HepG2 (cell line): ENCODE measurements around the gene POMT1. TPM values are rescaled to one million over a fixed set of nuclear protein-coding genes. Genes with fewer than 3 reads are reported as not detected.

ENCODE experiments used
- ATAC-seq: fragments of 200-7000 bp; cut with Tn5 transposase; 3 replicates; pipeline ENCODE4 v1.9.1; 2020; ENCODE audit warnings: mild to moderate bottlenecking, moderate library complexity
- BruUV-seq: library from RNA; stranded (reverse); fragments of 400-500 nt; replicated peaks from 2 replicates; lab custom pipeline; 2021; lab: Mats Ljungman, UMichigan
- CTCF ChIA-PET: fragments of 300-600 bp; formaldehyde crosslinking; extraction: SDS; loops from one replicate; lab custom pipeline; 2021; ENCODE audit warnings: low total read pairs, inconsistent platforms, low intra/inter-chr PET ratio; lab: Yijun Ruan, JAX
- POLR2A ChIA-PET: fragments of 350-600 bp; sonication (Branson Sonifier 250); formaldehyde crosslinking; loops from one replicate; lab custom pipeline; 2020; ENCODE audit warnings: antibody characterized with exemption, inconsistent platforms; lab: Yijun Ruan, JAX
- DNase-seq: peaks from one replicate; pipeline ENCODE4 v3.0.0-alpha.2; 2015; ENCODE audit warnings: low spot score
- FAIRE-seq: peaks from 3 replicates; lab custom pipeline; 2011; peaks lifted over from hg19 to GRCh38; lab: Jason Lieb, UNC
- H2AFZ ChIP-seq: one replicate; pipeline ENCODE4 v1.6.1; 2011; ENCODE audit warnings: low read length, inconsistent platforms
- H3K27ac ChIP-seq: fragments of 300-600 bp; 3 replicates; pipeline ENCODE4 v1.8.0; 2011; ENCODE audit warnings: mixed run types, mild to moderate bottlenecking, mixed read lengths, low read length, inconsistent platforms; ENCODE audit not compliant: insufficient read depth; ENCODE audit errors: extremely low read length
- H3K27me3 ChIP-seq, 2 experiments: fragments of 200-600 bp in 1 of 2; 2 replicates in 1 of 2; 3 replicates in 1 of 2; pipeline versions ENCODE4 v1.6.0 to v1.8.0; 2011; ENCODE audit warnings: low read length in 2 of 2, mild to moderate bottlenecking in 2 of 2, moderate library complexity in 2 of 2, inconsistent platforms in 1 of 2; ENCODE audit not compliant: insufficient read depth in 2 of 2, control insufficient read depth in 1 of 2
- H3K36me3 ChIP-seq, 2 experiments: fragments of 200-600 bp in 1 of 2; replicated peaks in 1 of 2; 2 replicates in 1 of 2; 3 replicates in 1 of 2; pipeline versions ENCODE4 v1.5.1 to v1.8.0; 2011; ENCODE audit warnings: low read length in 2 of 2, inconsistent platforms in 1 of 2; ENCODE audit not compliant: insufficient read depth in 2 of 2, control insufficient read depth in 1 of 2
- H3K4me1 ChIP-seq: 2 replicates; pipeline ENCODE4 v1.5.1; 2012; ENCODE audit warnings: low read length, inconsistent platforms; ENCODE audit not compliant: insufficient read depth
- H3K4me2 ChIP-seq: 2 replicates; pipeline ENCODE4 v1.6.0; 2011; ENCODE audit warnings: low read depth, low read length, inconsistent platforms
- H3K4me3 ChIP-seq, 3 experiments: fragments of 200-600 bp in 1 of 3; sonication (generic), shearing (Covaris generic) in 1 of 3; replicated peaks in 1 of 3; 2 replicates each; pipeline ENCODE4 v1.5.1; 2011 to 2016; ENCODE audit warnings: low read length in 3 of 3, inconsistent platforms in 2 of 3, low read depth in 2 of 3, mild to moderate bottlenecking in 2 of 3, control low read depth in 1 of 3, mixed read lengths in 1 of 3; ENCODE audit not compliant: insufficient read depth in 1 of 3
- H3K79me2 ChIP-seq: one replicate; pipeline ENCODE4 v1.6.1; 2011; ENCODE audit warnings: low read length, inconsistent platforms; ENCODE audit not compliant: insufficient read depth
- H3K9ac ChIP-seq: 2 replicates; pipeline ENCODE4 v1.6.0; 2011; ENCODE audit warnings: mild to moderate bottlenecking, low read depth, low read length, inconsistent platforms; ENCODE audit not compliant: insufficient read depth
- H3K9me3 ChIP-seq: 2 replicates; pipeline ENCODE4 v1.5.1; 2012; ENCODE audit warnings: mild to moderate bottlenecking, low read length
- H4K20me1 ChIP-seq: 2 replicates; pipeline ENCODE4 v1.6.0; 2011; ENCODE audit warnings: inconsistent platforms, mild to moderate bottlenecking, low read length, moderate library complexity; ENCODE audit not compliant: insufficient read depth
- AGO2 ChIP-seq: fragments of 200-400 bp; formaldehyde crosslinking; optimal IDR thresholded peaks from 2 replicates; pipeline ENCODE3; 2017; ENCODE audit warnings: mild to moderate bottlenecking, low read depth, low read length, moderate library complexity
- AKAP8 ChIP-seq: sonication (generic); formaldehyde crosslinking; IDR thresholded peaks from 2 replicates; pipeline ENCODE4 v1.5.1; 2020; ENCODE audit warnings: mild to moderate bottlenecking, missing genetic modification reagents
- NCOA5 ChIP-seq: sonication (generic); formaldehyde crosslinking; IDR thresholded peaks from 2 replicates; pipeline ENCODE4 v1.4.0; 2020; ENCODE audit warnings: missing genetic modification reagents
- SKI ChIP-seq: fragments of 450-650 bp; IDR thresholded peaks from one replicate; pipeline ENCODE4 v1.6.1; 2018; ENCODE audit warnings: mild to moderate bottlenecking; ENCODE audit not compliant: partially characterized antibody
- YY1 ChIP-seq: IDR thresholded peaks from 2 replicates; pipeline ENCODE4 v1.6.1; 2011; ENCODE audit warnings: low read length, low read depth, moderate library complexity, mild to moderate bottlenecking; ENCODE audit not compliant: insufficient read depth, insufficient replicate concordance
- ZNF468 ChIP-seq: sonication (generic); formaldehyde crosslinking; IDR thresholded peaks from 2 replicates; pipeline ENCODE4 v1.8.0; 2022; ENCODE audit warnings: mild to moderate bottlenecking, moderate library complexity, missing genetic modification reagents
- ZNF781 ChIP-seq: sonication (generic); formaldehyde crosslinking; IDR thresholded peaks from 2 replicates; pipeline ENCODE4 v1.5.1; 2020; ENCODE audit warnings: borderline replicate concordance, mild to moderate bottlenecking, missing genetic modification reagents; ENCODE audit errors: not compliant biosample characterization
- ZNF850 ChIP-seq: sonication (generic); formaldehyde crosslinking; conservative IDR thresholded peaks from 2 replicates; pipeline ENCODE4 v1.9.0; 2021; ENCODE audit warnings: mild to moderate bottlenecking, missing genetic modification reagents
- WGBS: methylation state at CpG from one replicate; pipeline ENCODE4 v1.1.6; 2017; ENCODE audit warnings: low lambda C conversion rate; 5-methylcytosine and 5-hydroxymethylcytosine counted together
- in situ Hi-C: cut with HindIII; loops from 2 replicates; pipeline ENCODE4 v1.10.0; 2017; ENCODE audit warnings: low pct_unique_long_range_greater_than_20kb; ENCODE audit not compliant: extremely low pct_ligation_motif_present
- intact Hi-C: fragments of 100-400 bp; cut with micrococcal nuclease; formaldehyde crosslinking; loops from one replicate; pipeline ENCODE4 v1.10.0; 2022; ENCODE audit not compliant: unreplicated experiment
- polyA plus RNA-seq, 8 experiments: library from polyadenylated mRNA; depleted of rRNA in 3 of 8; stranded (reverse) in 7 of 8; unstranded in 1 of 8; fragments of >200 nt; fragmentation: Illumina TruSeq in 4 of 8; extraction: Trizol in 4 of 8; gene quantifications; 2 replicates each; pipeline versions ENCODE4 v1.2.1 to v1.2.3, GENCODE V29; 2011 to 2016; ENCODE audit warnings: low read depth in 4 of 8, missing spikeins in 1 of 8, mixed read lengths in 1 of 8; ENCODE audit not compliant: insufficient read depth in 1 of 8
- total RNA-seq, 5 experiments: library from RNA; depleted of rRNA; stranded (reverse); fragments of >200 nt; fragmentation: Illumina TruSeq; extraction: Trizol; gene quantifications; 2 replicates each; pipeline ENCODE4 v1.2.3, GENCODE V29; 2016; ENCODE audit warnings: low read depth in 1 of 5
- TF ChIP-seq, protein P1 (sequence below): sonication (generic); formaldehyde crosslinking; IDR thresholded peaks from 2 replicates; pipeline ENCODE4 v1.8.0; 2022; ENCODE audit warnings: mild to moderate bottlenecking, missing genetic modification reagents; ENCODE audit not compliant: insufficient replicate concordance

The POMT1 gene
- total and polyA plus RNA-seq, 2 of the 13 experiments (the other 11 are each of a cell fraction or from before 2014, with no cell fraction given) = 21.6 to 22.7 TPM

DNA sequence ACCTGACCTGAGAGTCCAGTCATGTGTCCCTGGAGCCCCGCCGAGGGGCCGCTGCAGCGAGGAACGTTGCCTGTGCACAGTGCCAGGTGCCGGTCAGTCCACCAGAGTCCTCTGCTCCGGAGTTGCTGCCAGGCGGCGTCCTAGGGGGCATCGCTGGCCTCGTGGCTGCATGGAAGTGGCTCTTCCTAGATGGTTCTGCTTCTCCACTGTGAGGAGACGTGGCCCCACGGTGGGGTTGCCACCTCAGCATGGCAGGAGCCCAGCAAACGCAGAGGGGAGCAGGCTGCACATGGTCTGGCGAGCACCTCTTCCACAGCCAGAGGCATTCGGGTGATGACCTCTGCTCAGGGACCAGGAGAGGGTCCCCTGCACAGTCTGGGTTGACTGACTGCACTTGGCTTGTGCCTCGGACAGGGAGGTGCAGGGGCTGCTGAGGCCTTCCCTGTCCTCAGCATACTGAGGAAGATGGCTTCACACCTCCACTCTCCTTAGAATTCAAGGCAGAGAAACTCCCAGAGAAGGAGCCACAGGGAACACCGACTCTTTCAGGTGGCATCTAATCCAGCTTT, 25.9 kb upstream of the POMT1 start:
- BruUV-seq = no TSS peak
- H3K4me1 ChIP-seq = peaks cover 15% of the 10 kb centered on the region
- FAIRE-seq (no peak), ATAC-seq (no peak), DNase-seq (no peak)
- H3K27me3 ChIP-seq = no peaks in the 10 kb centered on the region
- CTCF ChIA-PET = no interaction called here
- H2AFZ ChIP-seq = no peak overlapping the region
- H4K20me1 ChIP-seq = peaks cover 32% of the 10 kb centered on the region
- H3K9me3 ChIP-seq = no peaks in the 10 kb centered on the region
- in situ Hi-C loops = loop anchor here (5.0 kb wide), 1 partner anchor 110 kb away; no protein-coding TSS in a partner anchor
- POLR2A ChIA-PET = no interaction called here
- intact Hi-C loops = no loop called here
- WGBS = 100% methylated on average over 4 of the region's 18 CpGs
- H3K27ac ChIP-seq = no peak overlapping the region
- H3K4me2 ChIP-seq = no peak overlapping the region
- no peak overlapping the region for H3K9ac ChIP-seq
- H3K36me3 ChIP-seq = peaks cover 56 to 91% of the 10 kb centered on the region in 2 experiments
- TF ChIP-seq NCOA5 (no peak), ZNF781 (CRISPR knock-in tag) (no peak), ZNF468 (CRISPR knock-in tag) (no peak), AKAP8 (CRISPR knock-in tag) (no peak), AGO2 (peak; percentile 19), SKI (no peak), YY1 (no peak), ZNF850 (CRISPR knock-in tag) (no peak)
- TF ChIP-seq, protein P1, sequence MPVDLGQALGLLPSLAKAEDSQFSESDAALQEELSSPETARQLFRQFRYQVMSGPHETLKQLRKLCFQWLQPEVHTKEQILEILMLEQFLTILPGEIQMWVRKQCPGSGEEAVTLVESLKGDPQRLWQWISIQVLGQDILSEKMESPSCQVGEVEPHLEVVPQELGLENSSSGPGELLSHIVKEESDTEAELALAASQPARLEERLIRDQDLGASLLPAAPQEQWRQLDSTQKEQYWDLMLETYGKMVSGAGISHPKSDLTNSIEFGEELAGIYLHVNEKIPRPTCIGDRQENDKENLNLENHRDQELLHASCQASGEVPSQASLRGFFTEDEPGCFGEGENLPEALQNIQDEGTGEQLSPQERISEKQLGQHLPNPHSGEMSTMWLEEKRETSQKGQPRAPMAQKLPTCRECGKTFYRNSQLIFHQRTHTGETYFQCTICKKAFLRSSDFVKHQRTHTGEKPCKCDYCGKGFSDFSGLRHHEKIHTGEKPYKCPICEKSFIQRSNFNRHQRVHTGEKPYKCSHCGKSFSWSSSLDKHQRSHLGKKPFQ = no peak
- H3K79me2 ChIP-seq = no peaks in the 10 kb centered on the region
- no peak overlapping the region for H3K4me3 ChIP-seq
